GM21526 (cell line): ENCODE measurements around the gene KCNIP3.
"Not testable (repeated sequence)": the region's sequence is repeated elsewhere in the genome, so short reads cannot be mapped to it uniquely, and the experiment has no call there.

ENCODE experiments used
- ATAC-seq: cut with Tn5 transposase; IDR thresholded peaks from one replicate; pipeline ENCODE4 v1.9.1; 2021; ENCODE audit warnings: moderate library complexity; ENCODE audit not compliant: unreplicated experiment, low FRiP score

The KCNIP3 gene

GRCh38 chr2:95356821-95357700, 59.9 kb downstream of the KCNIP3 start:
- no peak for ATAC-seq

- ATAC-seq, result no peak
These were observed 60.7 kb downstream of the KCNIP3 start for GRCh38 chr2:95357717-95358280.

GRCh38 chr2:95359031-95359430, 61.9 kb downstream of the KCNIP3 start:
- no peak for ATAC-seq

- no peak for ATAC-seq
These were observed 62.4 kb downstream of the KCNIP3 start for GRCh38 chr2:95359501-95359930.

GRCh38 chr2:95361216-95361980, 64.3 kb downstream of the KCNIP3 start:
- no peak for ATAC-seq

GRCh38 chr2:95362486-95362885, 65.3 kb downstream of the KCNIP3 start:
- ATAC-seq, result no peak

- no peak for ATAC-seq
These were observed 69.4 kb downstream of the KCNIP3 start for GRCh38 chr2:95366514-95366913.

- ATAC-seq, result no peak
These were observed 75.2 kb downstream of the KCNIP3 start for GRCh38 chr2:95372216-95372829.

- ATAC-seq, result no peak
These were observed 75.7 kb downstream of the KCNIP3 start for GRCh38 chr2:95372845-95373244.

- no peak for ATAC-seq
These were observed 76.9 kb downstream of the KCNIP3 start for GRCh38 chr2:95374029-95374428.

GRCh38 chr2:95374451-95374920, 77.3 kb downstream of the KCNIP3 start:
- ATAC-seq, result no peak

- no peak for ATAC-seq
These were observed 77.8 kb downstream of the KCNIP3 start for GRCh38 chr2:95374921-95375471.

GRCh38 chr2:95375532-95376150, 78.5 kb downstream of the KCNIP3 start:
- no peak for ATAC-seq

- ATAC-seq, result no peak
These were observed 79.4 kb downstream of the KCNIP3 start for GRCh38 chr2:95376311-95377215.

- no peak for ATAC-seq
These were observed 80.3 kb downstream of the KCNIP3 start for GRCh38 chr2:95377216-95378123.

- ATAC-seq, result not testable (repeated sequence)
These were observed 81.1 kb downstream of the KCNIP3 start for GRCh38 chr2:95378281-95378680.

- ATAC-seq, result no peak
These were observed 82.3 kb downstream of the KCNIP3 start for GRCh38 chr2:95379371-95379831.

GRCh38 chr2:95380280-95380679, 83.1 kb downstream of the KCNIP3 start:
- ATAC-seq, result no peak
